Stimulated activated CD8-positive, alpha-beta memory T cell treated with anti-CD3 and anti-CD28 coated beads, Interleukin-12 subunit alpha, Interleukin-12 subunit beta, amount 100 ng/mL, for 24 hours (primary cell): ENCODE measurements around the gene FCER1G.
"Not testable (repeated sequence)": the region's sequence is repeated elsewhere in the genome, so short reads cannot be mapped to it uniquely, and the experiment has no call there.

ENCODE experiments used
- DNase-seq: peaks from one replicate; pipeline ENCODE4 v3.0.0-alpha.2; 2020; ENCODE audit errors: extremely low read depth

Gene FCER1G

DNA sequence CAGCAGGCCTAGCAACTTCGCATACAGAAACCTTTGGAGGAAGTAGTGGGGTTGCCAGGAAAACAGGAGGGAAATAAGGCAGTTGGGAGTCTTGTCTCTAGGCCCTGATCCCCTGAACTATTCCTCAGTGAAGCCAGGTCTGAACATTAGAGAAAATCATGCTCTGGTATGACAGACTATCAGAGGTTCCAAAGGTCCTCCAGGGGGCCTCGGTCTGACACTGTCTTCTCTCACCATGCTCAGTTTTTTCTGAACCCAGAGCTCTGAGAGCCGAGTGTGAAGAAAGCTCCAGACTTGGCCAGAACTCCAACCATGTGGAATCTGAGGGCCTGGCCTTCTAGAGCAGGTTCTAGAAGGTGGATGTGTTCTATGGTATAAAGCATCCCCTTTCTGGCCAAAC is 14.8 kb downstream of the FCER1G start:
- no peak for DNase-seq

DNA sequence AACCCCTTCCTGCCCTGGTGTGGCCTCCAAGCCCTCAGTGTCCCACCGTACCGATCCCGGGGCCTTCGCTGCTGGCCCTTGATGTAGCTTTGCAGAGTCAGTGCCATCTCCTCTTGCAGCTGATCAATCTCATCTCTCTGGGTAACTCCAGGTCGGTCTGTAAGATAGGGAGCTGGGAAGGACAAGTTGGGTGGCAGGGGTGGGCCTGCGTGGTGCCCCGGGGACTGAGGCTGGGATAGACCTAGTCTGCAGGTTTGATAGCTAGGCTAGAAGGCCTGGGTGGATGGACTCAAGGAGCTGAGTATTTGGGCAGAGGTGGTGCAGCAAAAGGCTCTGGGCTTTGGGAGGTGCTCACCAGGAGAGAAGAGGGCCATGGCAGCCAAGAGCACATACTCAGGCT is 15.7 kb downstream of the FCER1G start:
- DNase-seq, result no peak

DNA sequence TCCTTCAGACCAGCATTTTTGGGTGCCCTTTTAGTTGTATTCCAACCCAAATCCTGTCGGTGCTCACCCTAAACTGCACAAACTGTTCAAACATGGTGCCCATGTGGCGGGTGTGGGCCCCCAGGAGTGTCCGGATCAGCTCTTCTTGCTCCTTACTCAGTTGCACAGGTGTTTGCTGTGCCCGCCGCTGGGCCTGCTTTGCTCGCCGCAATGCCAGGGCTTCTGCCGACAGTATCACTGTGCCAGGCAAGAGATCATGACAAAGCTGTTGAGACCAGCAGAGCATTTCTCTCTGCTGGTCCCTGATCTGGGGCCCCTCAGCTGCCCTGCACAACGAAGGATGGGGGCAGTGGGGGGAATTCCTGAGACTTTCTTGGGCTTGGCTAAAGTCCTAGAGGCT is 18.0 kb downstream of the FCER1G start:
- DNase-seq, result no peak

DNA sequence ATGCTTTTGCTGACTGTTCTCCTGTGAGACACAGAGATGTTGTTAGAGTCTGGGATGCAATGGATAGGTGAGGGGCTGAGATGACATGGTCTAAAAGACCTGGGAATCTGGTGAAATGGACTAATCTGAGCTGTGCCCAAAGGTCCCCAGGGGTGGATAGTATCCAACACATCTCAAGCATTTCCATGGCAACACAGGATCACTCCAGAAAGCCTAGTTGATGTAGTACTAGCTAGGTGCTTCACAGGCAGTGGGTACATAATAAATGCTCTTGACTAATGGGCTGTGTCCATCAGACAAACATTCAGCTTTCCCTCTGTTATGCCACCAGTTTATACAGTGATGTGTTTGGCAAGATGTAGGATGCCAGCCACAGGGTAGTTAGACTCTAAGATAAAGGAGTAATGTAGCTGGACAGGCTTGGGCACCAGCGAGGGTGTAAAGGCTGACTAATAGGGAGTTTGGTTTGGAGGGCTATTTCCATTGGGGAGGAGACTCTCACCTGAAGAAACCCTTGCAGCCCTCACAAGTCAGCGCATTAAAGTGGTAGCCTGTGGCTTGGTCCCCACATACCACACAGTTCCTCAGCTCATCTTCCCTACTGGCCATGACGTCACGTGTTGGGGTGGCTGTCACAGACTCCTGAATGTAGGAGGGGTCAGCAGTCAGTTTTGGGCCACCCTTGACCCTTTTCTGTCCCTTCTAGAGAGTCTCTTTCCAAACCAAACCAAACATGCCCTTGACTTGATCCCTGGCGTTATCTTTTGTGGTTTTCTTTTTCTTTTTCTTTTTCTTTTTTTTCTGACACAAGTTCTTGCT is 21.1 kb downstream of the FCER1G start:
- no peak for DNase-seq

DNA sequence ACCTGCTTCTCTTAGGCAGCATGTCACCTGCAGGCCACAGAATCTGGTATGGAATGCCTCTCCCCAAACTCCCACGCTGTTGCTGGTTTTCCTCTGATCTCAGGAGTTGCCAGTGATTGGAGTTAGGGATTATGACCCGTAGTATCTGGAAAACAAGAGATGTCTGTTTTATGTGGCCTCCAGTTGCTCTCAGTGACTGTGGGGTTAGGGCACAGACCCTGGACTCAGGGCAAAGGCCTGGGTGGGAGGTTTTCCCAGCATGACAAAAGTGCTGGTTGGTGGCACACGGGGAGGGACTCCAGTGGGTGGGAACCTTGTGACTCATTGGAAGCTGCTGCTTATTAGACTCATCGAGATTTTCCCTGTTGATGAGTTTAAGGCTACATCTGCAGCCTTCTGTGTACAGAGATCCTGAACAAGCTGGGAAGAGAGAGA is 23.0 kb downstream of the FCER1G start, which contains the start of gene NR1I3:
TSS of gene NR1I3 (minus strand) at position 165 of the 435 bp plus-strand sequence. CDS start 1,638 bp downstream, outside the sequence.
- no peak for DNase-seq

DNA sequence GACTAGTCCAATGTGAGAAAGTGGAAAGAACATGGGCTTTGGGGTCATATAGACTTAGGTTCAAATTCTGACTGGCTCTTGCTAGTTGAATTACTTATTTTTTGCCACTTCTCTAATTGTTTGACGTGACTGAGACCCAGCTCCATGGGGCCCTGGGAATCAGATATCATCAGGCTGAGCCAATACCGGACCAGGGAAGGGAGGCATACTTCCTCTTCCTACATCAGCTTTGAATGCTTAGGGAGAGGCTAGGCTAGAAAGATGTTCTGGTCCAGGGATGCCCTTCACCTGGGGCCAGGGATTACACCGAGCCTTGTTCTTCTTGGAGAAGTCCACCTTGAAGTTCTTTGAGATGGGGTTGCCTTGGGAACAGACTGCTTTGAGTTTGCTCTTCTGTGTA is 26.6 kb downstream of the FCER1G start:
- no peak for DNase-seq

DNA sequence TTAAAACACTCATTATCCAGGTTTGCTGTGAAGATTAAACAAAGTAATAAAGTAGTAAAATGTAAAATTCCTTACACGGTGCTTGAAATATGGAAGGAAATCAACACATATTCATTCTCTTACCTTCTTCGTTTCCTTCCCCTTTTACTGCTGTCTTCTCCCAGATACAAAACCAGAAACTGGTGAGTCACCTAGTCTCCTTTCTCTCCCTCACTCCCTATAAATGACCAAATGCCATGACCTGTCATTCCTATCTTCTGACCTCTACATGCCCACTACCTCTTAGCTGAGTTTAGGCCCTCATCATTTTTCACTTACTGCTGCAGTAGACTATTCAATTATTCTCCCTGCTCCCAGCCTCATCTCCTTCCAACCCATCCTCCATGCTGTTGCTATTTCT is 27.2 kb downstream of the FCER1G start:
- no peak for DNase-seq

DNA sequence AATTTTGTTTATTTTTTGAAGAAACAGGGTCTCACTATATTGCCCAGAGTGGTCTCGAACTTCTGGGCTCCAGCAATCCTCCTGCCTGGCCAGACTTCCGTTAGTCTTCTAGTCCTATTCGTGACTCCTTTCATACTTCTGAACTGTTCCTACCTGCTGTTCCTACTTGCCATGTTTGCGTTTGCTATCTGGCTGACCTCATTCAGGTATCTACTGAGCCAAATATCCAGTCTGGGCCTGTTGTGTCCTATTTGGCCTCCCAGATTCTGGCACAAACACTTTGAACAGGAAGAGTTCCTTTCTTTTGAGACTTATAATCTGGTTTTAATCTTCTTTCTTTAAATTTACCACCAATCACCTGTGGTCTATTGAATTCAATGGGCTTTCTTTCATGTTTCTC is 29.8 kb downstream of the FCER1G start:
- no peak for DNase-seq

DNA sequence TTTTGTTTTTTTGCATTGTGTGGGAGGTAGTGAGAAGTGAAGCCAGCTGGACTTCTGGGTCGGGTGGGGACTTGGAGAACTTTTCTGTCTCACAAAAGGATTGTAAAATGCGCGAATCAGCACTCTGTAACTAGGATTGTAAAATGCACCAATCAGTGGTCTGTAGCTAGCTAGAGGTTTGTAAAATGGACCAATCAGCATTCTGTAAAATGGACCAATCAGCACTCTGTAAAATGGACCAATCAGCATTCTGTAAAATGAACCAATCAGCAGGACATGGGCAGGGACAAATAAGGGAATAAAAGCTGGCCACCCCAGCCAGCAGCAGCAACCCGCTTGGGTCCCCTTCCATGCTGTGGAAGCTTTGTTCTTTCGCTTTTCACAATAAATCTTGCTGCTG is 35.0 kb downstream of the FCER1G start:
- DNase-seq, result not testable (repeated sequence)

DNA sequence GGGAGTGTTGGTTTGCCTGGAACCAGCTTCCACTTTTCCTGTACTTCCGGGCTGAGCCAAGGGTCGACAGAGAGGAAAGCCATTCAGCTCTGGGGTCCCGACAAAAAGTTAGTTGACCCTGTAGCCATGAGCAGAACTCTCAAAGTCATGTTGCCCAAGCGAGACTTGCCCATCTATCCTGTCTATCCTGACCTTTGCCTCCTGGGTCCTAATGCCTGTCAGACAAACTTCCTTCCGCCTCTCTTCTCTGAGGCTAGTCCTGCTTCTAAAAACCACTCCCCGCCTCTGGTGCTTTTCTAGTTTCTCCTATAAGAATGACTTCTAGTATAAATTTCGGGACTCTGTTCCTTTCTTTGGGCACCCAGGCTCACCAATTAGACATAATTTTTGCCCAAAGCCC is 35.7 kb downstream of the FCER1G start:
- DNase-seq, result no peak

DNA sequence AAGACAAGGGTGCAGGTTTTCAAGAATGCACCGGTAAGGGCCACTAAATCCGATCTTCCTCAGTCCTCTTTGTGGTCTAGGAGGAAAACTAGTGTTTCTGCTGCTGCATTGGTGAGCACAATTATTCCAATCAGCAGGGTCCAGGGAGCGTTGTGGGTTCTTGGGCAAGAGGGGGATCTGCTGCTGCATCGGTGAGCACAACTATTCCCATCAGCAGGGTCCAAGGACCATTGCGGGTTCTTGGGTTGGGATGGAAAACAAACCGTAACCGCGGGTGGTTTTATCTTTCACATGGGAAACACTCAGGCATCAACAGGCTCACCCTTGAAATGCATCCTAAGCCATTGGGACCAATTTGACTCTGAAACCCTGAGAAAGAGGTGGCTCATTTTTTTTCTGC is 36.5 kb downstream of the FCER1G start:
- DNase-seq, result no peak

DNA sequence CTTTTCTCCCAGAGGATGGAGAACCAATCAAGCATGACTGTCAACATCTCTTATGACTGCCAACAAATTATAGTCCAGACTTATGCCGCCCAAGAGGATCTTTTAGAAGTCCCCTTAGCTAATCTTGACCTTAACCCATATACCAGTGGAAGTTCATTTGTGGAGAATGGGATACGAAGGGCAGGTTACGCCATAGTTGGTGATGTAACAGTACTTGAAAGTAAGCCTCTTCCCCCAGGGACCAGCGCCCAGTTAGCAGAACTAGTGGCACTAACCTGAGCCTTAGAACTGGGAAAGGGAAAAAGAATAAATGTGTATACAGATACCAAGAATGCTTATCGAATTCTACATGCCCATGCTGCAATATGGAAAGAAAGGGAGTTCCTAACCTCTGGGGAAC is 40.2 kb downstream of the FCER1G start:
- DNase-seq, result not testable (repeated sequence)

DNA sequence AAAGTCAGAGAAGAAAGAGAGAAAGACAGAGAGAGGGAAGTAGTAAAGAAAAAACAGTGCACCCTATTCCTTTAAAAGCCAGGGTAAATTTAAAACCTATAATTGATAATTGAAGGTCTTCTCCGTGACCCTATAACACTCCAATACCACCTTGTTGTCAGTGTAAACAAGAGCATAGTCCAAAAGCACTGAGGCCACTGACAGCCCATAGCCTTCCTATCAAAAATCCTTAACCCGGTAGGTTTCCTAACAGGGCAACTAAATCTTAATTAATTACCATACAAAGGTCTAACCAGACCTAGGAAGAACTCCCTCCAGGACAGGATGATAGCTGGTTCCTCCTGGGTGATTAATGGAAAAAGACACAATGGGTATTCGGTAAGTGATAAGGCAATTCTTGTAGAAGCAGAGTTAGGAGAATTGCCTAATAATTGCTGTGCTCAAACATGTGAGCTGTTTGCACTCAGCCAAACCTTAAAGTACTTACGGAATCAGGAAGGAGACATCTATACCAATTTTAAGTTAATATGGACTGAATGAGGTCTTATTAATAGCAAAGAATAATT is 40.9 kb downstream of the FCER1G start:
- not testable (repeated sequence) for DNase-seq

DNA sequence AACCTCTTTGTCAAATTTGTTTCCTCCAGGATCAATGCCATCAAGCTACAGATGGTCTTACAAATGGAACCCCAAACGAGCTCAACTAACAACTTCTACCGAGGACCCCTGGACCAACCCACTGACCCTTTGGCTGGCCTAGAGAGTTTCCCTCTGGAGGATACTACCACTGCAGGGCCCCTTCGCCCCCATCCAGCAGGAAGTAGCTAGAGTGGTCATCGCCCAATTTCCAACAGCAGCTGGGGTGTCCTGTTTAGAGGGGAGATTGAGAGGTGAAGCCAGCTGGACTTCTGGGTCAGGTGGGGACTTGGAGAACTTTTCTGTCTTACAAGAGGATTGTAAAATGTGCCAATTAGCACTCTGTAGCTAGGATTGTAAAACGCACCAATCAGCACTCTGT is 42.0 kb downstream of the FCER1G start:
- DNase-seq, result not testable (repeated sequence)

DNA sequence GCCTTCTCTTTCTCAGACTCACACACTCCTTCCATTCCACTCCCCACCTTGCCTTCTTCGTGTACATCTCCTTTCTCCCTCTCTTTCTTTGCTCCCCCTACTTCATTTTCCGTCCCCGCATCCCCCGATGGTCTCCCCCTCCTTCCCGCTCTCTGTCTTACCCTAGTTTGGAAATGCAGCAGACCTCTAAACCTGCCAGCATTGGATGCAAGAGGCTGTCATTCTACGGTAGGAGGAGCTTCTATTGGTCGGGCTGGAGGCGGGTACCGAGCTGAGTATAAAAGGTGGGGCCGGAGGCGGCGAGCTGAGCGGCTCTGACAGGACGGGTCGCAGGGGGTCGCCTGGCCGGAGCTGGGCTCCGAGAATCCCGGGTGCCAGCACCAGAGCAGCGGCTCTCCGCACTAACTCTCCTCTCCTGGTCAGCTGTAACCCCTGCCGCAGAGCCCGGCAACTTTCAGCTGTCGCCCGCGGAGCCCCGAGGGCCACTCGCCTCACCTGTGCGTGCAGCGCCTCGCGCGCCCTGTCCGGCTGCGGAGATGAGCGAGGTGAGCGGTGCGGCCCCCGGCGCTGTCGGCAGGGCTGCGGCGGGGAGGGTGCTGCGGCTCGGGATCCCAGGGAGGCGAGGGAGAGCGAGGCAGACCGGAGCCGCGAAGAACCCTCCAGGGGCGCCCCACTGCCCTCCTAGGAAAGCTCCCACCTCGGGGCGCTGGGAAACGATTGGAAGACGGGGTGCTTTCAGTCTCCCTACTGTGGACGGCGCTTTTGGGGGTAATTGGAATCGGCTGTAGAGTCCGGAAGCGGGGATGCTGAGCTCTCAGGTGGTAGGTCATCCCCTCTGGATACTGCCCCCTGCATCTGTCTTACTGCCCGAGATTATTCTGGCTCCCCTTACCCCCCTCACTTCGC is 43.6 kb downstream of the FCER1G start, which contains the start of gene PCP4L1:
TSS of gene PCP4L1 (plus strand) at position 307 of the 906 bp plus-strand sequence. CDS start at position 537, 230 bp downstream.
- DNase-seq, result peak; percentile 16

DNA sequence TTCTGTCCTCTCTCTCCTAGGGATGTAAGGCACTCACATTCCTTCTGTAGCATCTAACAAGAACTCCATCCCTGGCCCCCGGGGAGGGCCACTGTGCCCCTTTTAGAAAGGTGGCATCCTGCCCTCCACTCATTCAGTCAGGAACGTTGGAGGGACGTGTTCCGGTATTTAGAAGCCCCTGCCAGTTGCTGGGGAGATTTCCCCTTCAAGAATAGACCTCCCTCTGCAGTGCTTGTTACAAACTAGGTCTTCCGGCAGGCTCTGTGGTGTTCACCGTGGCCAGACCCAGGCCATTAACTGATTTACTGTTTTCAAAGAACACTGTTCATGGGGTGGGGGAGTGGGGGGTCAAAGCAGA is 44.2 kb downstream of the FCER1G start:
- DNase-seq, result no peak

DNA sequence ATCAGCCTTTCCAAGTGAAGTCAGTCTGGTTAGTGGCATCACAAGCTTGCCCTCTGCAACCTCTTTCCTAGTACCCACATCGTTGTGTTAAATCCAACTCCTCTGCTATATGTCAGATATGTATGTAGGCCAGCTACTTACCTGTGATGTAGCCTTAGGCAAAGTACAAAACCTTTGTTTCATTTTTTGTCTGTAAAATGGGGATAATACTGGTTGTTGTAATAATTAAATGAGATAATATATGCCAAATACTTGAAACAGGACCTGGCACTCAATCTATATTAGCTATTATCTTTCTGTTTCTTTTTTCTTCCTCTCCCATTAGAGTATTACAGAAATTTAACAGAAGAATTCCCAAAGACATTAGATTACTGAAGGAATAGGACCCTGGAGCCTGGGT is 44.7 kb downstream of the FCER1G start:
- no peak for DNase-seq

DNA sequence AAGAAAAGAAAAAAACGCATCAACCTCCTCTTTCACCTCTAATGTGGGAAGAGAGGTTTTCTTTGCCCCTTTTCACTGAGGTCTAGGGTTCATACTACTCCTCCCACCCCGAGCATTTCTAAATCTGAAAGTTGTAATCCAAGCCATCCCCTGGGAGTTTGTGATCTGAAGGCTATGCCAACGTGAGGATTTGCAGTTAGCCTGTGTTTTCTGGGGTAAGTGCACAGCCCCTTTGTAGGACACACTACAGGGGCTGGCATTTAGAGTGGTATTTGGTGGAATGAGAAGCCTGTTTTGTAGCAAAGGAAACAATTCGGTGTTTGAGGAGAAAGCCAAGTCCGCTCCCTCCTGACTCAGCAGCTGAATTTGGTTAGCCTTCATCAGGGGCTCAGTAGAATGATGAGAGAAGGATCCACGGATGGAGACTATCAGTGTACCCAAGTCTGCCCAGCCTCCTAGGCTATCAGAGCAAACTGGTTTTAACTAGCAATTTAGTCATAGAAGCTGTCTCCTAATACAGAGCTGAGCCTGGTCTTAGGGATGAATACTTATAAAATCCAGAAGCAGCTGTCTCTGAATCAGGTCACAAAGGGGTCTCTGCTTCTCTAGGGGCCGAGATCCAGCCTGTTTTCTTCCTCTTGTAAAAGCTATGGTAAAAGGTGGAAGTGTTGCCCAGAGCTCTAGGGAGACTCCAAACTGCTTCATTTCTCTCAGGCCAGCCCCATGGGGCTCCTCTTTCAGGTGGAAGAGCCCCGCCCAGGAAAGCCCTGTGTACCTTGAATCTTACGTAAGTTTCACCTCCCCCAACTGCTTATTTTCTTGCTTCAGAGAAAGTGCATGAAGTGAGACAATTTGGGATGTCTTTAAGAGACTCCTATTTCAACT is 45.5 kb downstream of the FCER1G start:
- DNase-seq, result no peak

DNA sequence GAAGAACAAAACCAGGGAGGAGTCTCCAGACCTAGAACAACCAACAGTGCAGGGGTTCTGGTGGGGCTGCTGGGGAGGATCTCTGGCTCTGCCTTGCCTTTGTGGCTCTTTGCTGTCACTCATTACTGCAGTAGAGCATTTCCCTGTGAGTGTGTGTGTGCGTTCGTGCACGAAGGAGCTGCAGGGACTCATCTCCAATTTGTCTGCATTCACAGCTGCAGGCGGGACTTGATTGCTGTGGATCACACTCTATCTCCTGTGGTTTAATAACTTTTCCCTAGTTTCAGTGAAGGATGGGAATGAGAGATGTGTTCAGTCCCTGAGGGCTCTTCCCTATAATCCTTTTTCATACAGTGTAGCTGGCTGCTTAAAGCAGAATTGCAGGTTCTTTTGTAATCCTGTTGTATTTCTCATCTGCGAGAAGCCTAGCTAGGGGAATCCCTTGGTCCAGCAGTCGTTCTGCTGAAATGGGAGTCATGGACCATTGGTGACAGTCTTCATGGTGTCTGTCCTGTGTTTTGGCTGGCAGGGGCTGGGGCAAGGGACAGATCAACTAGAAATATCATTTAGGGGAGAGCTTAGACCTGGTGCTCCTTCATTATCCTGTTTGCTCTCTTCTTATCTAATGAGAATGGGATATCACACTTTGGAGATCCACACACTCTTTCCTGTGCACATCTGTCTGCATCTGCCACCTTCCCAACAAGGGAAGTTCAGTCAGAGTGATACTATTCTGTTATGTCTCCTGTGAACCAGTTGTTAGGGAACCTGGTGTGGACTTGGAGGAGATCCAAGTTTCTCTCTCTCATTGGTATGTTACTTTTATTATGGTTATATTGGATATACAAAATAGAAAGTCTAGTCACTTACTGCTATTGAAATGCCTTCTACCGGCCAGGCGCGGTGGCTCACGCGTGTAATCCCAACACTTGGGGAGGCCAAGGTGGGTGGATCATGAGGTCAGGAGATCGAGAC is 46.5 kb downstream of the FCER1G start:
- no peak for DNase-seq

DNA sequence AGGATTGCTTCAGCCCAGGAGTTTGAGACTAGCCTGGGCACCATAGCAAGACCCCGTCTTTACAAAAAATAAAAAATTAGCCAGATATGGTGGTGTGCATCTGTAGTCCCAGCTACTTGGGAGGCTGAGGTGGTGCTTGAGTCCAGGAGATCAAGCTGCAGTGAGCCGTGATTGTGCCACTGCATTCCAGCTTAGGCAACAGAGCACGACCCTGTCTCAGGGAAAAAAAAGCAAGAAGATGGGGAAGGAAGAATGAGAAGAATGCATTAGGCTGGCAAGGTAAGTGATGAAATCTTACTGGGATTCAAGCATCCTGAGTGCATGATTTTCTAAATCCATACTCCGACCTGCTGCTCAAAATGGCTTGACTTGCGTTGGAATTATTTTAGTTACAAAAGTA is 50.2 kb downstream of the FCER1G start:
- no peak for DNase-seq
